ENCODE data around the gene CDK5.

CDK5 gene

DNA sequence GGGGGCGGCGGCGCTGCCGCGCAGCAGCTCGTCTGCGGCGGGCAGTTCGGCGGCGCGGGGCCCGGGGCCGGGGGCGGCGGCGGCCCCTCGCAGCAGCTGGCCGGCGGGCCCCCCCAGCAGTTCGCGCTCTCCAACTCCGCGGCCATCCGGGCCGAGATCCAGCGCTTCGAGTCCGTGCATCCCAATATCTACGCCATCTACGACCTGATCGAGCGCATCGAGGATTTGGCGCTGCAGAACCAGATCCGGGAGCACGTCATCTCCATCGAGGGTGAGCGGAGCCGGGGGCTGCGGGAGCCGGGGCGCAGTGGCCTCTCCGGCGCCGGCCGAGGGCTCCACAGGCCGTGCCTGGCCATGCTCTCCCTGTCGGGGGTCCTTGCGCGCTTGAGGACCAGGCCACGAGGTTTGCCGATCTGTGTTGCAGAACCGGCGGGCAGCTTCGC lies 29.1 kb upstream of the CDK5 start:
- no peaks in the 10 kb centered on the region for H3K9me3 ChIP-seq (ENCODE audit: insufficient read depth, low read length)
- H3F3A ChIP-seq (ENCODE audit: insufficient read depth): 0 out of 2 replicates have a peak, but pooled peaks cover 5% of the 10 kb centered on the region
- no peaks in the 10 kb centered on the region for H3K27me3 ChIP-seq (ENCODE audit: low read length)
- H2AFZ ChIP-seq (ENCODE audit: low read depth, low read length, severe bottlenecking): no peak overlapping the region
- H3K79me2 ChIP-seq (ENCODE audit: insufficient read depth, low read length): peaks cover 13% of the 10 kb centered on the region
- H4K20me1 ChIP-seq (ENCODE audit: low read depth, low read length): no peaks in the 10 kb centered on the region
- no peaks in the 10 kb centered on the region for H3K36me3 ChIP-seq (ENCODE audit: low read length)
- TF ChIP-seq EZH2phosphoT487 (conservative IDR thresholded peaks at IDR 0.05; ENCODE audit: low read length): no peak
- TF ChIP-seq CTCF (IDR thresholded peaks at IDR 0.05; ENCODE audit: insufficient read depth, low read length, poor library complexity, severe bottlenecking): no peak
- no peak overlapping the region for H3K9ac ChIP-seq (ENCODE audit: low read length)
- no peak overlapping the region for H3K4me3 ChIP-seq (ENCODE audit: insufficient read depth, low read length, poor library complexity, severe bottlenecking)
- no peaks in the 10 kb centered on the region for H3K9me2 ChIP-seq (replicated peaks; ENCODE audit: insufficient read depth, low read length)
- H3K4me2 ChIP-seq (ENCODE audit: low read depth, low read length, poor library complexity, severe bottlenecking): peak overlapping the region; percentile 49
- no peak overlapping the region for H3K27ac ChIP-seq (ENCODE audit: low read depth, low read length)

DNA sequence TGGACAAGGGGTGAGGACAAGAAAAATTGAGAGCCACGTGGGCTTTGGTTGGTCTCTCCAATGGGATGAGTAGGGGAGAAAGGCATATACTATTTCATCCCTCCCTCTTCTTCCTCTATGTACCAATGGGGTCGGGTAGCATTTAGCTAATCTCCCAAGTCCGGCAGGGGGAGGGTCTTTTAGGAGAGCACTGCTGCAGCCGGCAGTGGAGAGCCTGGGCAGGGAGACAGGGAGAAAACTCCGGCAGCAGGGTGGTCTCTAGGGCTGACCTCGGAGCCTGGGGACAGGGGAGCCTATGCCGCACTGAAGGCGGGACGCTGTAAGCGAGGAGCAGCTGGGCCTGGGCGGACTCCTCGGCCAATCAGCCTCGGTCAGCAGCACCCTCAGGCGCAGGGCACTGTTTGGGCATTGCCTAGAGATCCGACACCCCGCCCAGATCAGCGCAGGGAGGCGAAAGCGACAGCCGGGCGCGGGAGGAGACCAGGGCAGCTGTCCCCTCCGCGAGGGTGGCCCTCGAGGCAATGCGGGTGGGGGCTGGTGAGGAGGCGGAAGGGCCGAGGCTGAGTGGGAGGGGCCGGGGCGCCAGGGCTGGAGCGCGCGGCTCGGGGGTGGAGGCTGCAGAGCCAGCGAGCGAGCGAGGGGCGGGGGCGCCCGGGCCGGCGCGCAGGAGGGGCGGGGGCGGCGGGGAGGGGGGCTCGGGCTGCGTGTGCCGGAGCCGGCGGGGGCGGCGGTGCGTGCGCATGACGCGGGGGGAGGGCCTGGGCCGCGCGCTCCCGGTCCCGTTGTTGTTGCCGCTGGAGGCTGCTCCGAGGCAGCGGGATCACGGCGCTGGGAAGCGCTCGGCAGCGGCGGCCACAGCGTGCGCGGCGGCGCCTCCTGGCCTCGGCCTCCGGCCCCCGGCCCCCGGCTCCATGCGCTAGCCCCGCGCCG lies 28.3 kb upstream of the CDK5 start, which contains the start of gene AGAP3:
Gene AGAP3 (plus strand): TSS at position 785 of the 930 bp plus-strand sequence. CDS start 267 bp downstream, outside the sequence.
- Histone ChIP-seq H3K27ac (ENCODE audit: low read depth, low read length) (no peak within 1 kb of the TSS), H3F3A (ENCODE audit: insufficient read depth) (0 out of 2 replicates have a peak, but pooled peaks cover 5% of the 10 kb centered on the region), H3K27me3 (ENCODE audit: low read length) (no peaks in the 10 kb centered on the region), H3K4me2 (ENCODE audit: low read depth, low read length, poor library complexity, severe bottlenecking) (peak within 1 kb of the TSS; percentile 54), H4K20me1 (ENCODE audit: low read depth, low read length) (no peaks in the 10 kb centered on the region), H3K9ac (ENCODE audit: low read length) (peak within 1 kb of the TSS; percentile 40), H3K9me2 (replicated peaks; ENCODE audit: insufficient read depth, low read length) (no peaks in the 10 kb centered on the region), H3K79me2 (ENCODE audit: insufficient read depth, low read length) (peaks cover 14% of the 10 kb centered on the region), H2AFZ (ENCODE audit: low read depth, low read length, severe bottlenecking) (peak within 1 kb of the TSS; percentile 17), H3K36me3 (ENCODE audit: low read length) (no peaks in the 10 kb centered on the region), H3K4me3 (ENCODE audit: insufficient read depth, low read length, poor library complexity, severe bottlenecking) (peak within 1 kb of the TSS; percentile 46), H3K9me3 (ENCODE audit: insufficient read depth, low read length) (no peaks in the 10 kb centered on the region)
- no peak for TF ChIP-seq EZH2phosphoT487 (conservative IDR thresholded peaks at IDR 0.05; ENCODE audit: low read length)
- TF ChIP-seq CTCF (IDR thresholded peaks at IDR 0.05; ENCODE audit: insufficient read depth, low read length, poor library complexity, severe bottlenecking): no peak

DNA sequence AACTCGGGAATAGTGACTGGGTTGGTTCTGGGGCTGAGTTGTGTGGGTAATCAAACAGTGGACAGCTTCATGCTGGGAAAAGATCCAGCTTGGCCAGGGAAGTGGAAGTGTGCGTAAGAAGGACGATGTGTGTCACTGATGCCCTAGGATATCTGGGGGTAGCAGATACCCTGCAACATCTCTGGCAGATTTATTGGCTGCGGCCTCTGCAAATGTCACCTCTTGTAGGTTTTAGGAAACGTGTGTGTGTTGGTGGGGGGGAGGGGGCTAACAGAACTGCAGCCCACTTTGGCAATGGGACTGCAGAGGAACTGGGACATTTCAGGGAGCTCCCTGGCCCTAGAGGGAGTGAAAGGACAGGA lies 27.6 kb upstream of the CDK5 start:
- Histone ChIP-seq H2AFZ (ENCODE audit: low read depth, low read length, severe bottlenecking) (no peak overlapping the region), H3K27ac (ENCODE audit: low read depth, low read length) (no peak overlapping the region), H3K27me3 (ENCODE audit: low read length) (no peaks in the 10 kb centered on the region), H3K4me3 (ENCODE audit: insufficient read depth, low read length, poor library complexity, severe bottlenecking) (no peak overlapping the region), H3K9me2 (replicated peaks; ENCODE audit: insufficient read depth, low read length) (no peaks in the 10 kb centered on the region), H3F3A (ENCODE audit: insufficient read depth) (0 out of 2 replicates have a peak, but pooled peaks cover 5% of the 10 kb centered on the region), H3K9ac (ENCODE audit: low read length) (no peak overlapping the region; the same call in 1 of the 2 replicates), H4K20me1 (ENCODE audit: low read depth, low read length) (no peaks in the 10 kb centered on the region), H3K79me2 (ENCODE audit: insufficient read depth, low read length) (peaks cover 15% of the 10 kb centered on the region), H3K9me3 (ENCODE audit: insufficient read depth, low read length) (no peaks in the 10 kb centered on the region), H3K4me2 (ENCODE audit: low read depth, low read length, poor library complexity, severe bottlenecking) (peak overlapping the region; percentile 54), H3K36me3 (ENCODE audit: low read length) (no peaks in the 10 kb centered on the region)
- TF ChIP-seq CTCF (IDR thresholded peaks at IDR 0.05; ENCODE audit: insufficient read depth, low read length, poor library complexity, severe bottlenecking): no peak
- no peak for TF ChIP-seq EZH2phosphoT487 (conservative IDR thresholded peaks at IDR 0.05; ENCODE audit: low read length)
